Activated CD8-positive, alpha-beta memory T cell treated with anti-CD3 and anti-CD28 coated beads for 24 hours (primary cell): ENCODE results near the gene CDH15.
"Not testable (repeated sequence)": the region's sequence is repeated elsewhere in the genome, so short reads cannot be mapped to it uniquely, and the experiment has no call there.

Experiments
- DNase-seq: peaks from one replicate; pipeline ENCODE4 v3.0.0-alpha.2; 2020

Gene CDH15

DNA sequence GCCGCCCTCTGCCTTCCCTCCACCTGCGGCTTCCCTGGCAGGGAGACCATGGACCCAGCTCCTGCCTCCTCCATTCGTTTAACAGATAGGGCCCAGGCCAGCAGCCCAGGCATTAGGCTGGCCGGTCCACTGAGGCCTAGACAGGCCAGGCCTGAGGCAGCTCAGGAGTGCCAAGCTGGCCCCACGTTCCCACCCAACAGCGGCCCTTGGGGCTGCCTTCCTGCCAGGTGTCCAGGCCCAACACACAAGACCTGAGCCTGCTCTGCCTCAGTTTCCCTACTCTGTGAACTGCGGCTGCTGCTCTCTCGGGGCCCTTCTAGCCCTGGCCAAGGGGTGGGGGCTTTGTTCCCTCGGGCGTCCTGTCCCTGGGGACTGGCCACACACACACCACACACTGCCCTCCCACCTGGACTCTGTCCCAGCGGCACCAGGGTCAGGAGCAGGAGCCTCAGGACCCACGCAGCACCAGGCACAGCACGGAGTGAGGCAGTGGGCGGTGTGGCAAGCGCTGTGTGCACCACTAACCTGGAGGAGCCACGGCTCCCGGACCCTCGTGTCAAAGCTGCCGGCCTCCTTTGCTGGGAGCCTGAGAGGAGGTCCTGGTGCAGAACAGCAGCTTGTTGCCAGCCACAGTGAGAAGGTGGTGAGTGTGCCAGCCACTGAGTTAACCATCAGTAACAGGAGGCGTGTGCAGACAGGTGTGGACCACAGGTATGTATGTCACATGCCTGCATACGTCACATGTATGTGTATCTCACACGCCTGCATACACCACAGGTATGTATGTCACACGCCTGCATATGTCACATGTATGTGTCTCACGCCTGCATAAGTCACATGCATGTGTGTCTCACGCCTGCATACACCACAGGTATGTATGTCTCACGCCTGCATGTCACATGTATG lies 14.6 kb upstream of the CDH15 start:
- DNase-seq: no peak

DNA sequence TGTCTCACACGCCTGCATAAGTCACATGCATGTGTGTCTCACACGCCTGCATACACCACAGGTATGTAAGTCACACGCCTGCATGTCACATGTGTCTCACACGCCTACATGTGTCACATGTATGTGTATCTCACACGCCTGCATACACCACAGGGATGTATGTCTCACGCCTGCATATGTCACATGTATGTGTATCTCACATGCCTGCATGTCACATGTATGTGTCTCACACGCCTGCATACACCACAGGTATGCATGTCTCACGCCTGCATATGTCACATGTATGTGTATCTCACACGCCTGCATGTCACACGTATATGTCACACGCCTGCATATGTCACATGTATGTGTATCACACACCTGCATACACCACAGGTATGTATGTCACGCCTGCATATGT lies 13.8 kb upstream of the CDH15 start:
- no peak for DNase-seq

GRCh38 chr16:89159066-89159849 lies 12.3 kb upstream of the CDH15 start:
- no peak for DNase-seq

GRCh38 chr16:89159850-89160354 lies 11.6 kb upstream of the CDH15 start:
- no peak for DNase-seq

DNA sequence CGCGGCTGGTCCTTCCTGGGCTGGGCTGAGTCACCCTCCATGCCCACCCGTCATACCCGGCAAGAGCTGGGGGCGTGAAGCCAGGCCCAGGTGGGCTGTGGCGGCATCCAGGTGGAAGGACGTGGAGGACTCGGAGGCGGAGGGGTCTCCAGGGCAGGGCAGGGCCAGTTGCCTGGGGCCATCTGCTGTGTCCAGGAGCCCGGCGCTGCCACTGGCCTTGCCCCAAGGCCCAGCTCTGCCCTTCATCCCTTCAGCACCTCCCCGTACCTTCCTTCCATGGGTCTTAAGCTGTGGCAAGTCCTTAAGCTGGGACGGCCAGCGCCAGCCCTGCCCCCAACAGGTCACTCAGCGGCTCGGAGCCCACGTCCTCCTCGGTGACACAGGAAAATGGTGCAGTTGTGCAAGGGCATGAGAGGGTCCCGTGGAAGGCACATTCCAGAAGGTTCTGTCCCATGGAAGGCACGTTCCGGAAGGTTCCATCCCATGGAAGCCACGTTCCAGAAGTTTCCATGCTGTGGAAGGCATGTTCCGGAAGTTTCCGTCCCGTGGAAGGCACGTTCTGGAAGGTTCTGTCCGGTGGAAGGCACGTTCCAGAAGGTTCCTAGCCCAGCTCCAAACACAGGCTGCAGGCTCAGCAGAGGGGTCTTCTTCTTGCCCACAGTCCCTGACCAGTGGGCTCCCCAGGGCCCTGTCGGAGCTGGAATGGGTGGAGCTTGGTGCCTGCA lies 10.4 kb upstream of the CDH15 start:
- DNase-seq: no peak

DNA sequence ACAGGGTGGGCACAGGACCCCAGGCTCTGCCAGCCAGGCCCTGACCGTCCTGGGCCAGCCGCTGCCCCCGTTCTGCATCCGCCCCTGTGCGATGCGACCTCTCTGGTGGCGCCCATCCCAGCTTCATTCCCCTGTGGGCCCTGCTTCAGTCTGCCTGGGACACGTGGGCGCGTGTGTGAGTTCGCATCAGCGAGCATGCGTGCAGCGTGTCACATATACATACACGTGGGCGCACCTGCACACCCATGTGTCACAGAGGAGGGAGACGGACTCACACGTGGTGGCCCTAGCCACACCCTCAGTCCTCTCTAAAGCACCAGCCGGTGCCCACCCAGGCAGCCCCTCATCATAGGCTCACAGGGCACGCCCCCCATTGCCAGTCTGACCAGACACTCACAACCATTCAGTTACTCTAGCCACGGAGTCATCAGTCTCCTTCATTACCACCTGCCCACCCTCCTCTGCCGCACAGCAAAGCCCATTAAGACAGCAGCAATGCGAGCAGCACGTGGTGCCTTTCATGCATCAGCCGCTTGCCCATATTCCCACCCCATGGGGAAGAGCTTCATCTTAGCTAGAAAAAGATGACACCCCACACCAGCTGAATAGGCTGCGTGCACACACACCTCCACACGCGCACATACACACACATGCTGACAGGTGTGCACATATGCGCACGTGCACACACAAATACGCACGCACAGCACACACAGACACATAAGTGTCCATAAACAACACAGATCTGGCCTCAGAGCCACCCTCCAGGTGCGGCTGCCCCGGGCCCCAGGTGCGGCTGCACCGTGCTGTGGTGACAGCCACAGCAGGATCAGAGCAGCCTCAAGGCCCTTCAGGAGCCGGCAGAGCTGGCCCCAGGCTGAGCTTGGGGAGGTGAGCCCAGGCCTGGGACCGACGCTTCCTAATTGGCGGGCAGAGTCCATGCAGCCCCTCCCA lies 9.5 kb upstream of the CDH15 start:
- no peak for DNase-seq

GRCh38 chr16:89163297-89163696 lies 8.3 kb upstream of the CDH15 start:
- no peak for DNase-seq

- no peak for DNase-seq
Observed at GRCh38 chr16:89164436-89164835, 7.1 kb upstream of the CDH15 start.

DNA sequence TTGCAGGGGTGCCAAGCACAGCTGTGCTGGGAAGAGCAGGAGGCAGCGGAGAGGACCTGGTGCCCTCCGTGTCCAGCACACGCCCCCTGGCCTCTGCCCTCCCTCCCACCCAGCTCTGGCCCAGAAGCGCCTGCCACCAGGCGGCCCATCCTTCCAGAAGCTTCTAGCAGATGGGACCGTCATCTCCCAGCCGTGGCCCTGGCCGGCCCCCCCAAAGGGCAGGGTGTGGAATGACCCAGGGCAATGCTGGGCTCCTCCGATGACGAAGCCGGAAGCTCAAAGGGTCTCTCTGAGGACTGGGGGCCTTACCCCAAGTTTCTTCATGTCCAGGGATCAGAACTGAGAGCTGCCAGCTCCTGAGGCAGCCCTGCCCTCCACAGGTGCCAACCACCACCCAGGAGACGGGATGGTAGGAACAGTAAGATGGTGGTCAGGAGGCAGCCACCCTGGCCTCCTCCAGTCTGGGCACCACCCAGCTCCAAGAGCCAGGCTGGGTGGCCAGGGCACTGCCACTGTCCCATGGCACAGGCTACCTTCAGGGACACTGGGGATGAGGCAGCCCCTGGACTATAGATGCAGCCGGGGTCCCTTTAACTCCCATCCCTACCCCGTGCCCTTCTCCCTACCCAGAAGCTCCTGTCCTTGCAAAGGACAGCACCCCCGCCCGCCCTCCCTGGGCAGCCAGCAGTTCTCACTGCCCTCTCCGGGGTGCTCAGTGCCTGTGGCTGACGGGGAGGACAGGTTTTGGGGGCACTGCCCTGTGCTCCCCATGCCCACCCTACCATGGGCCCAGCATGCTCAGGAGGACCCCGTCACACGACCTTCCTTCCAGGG lies 6.5 kb upstream of the CDH15 start:
- no peak for DNase-seq

DNA sequence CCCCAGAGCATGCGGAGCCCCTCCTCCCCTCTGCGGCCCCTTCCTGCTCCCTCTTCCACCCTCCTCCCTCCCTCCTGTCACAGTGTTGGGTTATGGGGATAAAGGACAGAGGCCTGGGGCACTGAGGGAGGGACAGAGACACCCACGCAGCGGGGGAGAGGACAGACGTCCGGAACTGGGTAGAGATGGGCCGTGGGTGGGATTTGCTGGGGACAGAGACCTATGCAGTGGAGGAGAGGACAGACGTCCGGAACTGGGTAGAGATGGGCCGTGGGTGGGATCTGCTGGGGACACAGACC lies 5.9 kb upstream of the CDH15 start:
- not testable (repeated sequence) for DNase-seq

GRCh38 chr16:89166696-89167424 lies 4.7 kb upstream of the CDH15 start:
- DNase-seq: no peak

- peak; percentile 97 for DNase-seq
Observed at GRCh38 chr16:89167425-89167941, 4.1 kb upstream of the CDH15 start.

GRCh38 chr16:89168381-89169189 lies 3.0 kb upstream of the CDH15 start:
- no peak for DNase-seq

GRCh38 chr16:89169778-89170177 lies 1.8 kb upstream of the CDH15 start:
- DNase-seq: no peak

DNA sequence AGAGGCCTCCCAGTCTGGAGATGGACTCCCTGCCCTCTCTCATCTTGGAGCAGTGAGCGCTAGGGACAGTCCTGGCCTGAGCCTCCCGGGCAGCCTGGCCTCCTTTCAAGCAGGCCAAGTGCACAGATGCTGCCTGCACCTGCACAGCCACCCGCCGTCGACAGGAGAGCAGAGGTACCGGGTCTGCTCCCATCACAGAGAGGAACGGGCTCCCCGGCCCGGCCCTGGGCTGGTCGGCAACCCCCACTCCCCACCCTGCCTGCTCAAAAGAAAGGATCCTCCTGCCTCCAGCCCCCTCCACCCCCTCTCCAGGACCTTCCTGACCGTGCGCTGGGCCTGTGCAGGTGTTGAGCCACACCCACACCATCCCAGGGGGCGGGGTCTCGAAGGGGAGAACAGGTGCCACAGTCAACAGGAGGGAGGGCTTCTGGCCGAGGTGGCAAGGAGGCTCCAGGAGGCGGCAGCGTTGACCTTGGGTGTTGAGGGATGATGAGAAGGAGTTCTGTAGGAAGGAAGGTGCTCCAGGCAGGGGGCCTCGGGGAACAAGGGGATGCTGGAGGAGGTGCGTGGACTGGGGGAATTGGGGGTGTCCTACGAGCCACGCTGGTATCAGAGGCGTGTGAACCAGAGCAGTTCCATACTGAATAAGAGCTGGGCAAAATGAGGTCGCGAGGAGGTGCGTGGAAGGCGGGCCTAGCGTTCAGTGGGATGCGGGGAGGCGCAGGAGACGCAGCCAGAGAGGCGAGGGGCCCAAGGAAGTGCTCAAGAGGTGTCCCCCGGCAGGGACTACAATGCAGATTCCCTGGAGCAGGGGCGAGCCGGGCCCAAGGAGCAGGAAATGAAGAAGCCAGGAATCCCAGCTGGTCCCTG lies 967 bp upstream of the CDH15 start:
- DNase-seq: no peak

DNA sequence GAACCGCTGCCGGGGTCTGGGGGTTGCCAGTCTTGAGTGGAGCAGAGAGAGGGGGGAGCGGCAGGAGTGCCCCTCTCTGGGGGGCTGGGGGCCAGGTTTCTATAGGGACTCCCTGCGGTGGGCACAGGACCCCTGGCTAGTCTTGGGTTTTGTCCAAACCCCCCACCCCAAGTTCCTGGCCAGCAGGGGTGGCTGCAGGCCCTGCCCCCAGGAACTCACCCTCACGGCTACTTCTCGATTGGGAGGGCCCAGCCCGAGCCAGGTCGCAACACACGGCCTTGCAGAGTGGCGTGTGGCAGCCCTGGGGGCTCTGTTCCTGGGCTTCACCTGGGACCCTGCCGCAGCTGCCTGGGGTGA lies 601 bp downstream of the CDH15 start:
- no peak for DNase-seq

- DNase-seq: no peak
Observed at GRCh38 chr16:89172528-89173173, 1.1 kb downstream of the CDH15 start.
